ENCODE measurements around the gene PCCA. TPM values are rescaled to one million over a fixed set of nuclear protein-coding genes. Genes with fewer than 3 reads are reported as not detected.
A peak's percentile ranks its signal among the peaks of the same experiment; 100 is the strongest.

Gene PCCA
- polyA plus RNA-seq, 1 of the 3 experiments (the other 2 are of a cell fraction) = 7.3 TPM

DNA sequence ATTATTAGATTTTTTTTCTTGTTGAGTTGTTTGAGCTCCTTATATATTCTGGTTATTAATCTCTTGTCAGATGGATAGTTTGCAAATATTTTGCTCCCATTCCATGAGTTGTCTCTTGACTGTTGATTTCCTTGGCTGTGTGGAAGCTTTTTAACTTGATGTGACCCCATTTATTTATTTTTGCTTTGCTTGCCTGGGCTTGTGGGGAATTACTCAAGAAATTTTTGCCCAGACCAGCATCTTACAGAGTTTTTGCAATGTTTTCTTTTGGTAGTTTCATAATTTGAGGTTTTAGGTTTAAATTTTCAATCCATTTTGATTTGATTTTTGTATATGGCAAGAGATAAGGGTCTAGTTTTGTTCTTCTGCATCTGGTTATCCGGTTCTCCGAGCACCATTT, 124.7 kb downstream of the PCCA start:
- TF ChIP-seq GABPA (IDR thresholded peaks at IDR 0.05; ENCODE audit: low read depth) = no peak
- no peak for TF ChIP-seq POLR2AphosphoS5 (IDR thresholded peaks at IDR 0.05; ENCODE audit: low read depth, low read length)
- TF ChIP-seq RCOR1 (IDR thresholded peaks at IDR 0.05; ENCODE audit: low read length) = no peak
- no peak for TF ChIP-seq RFX5 (IDR thresholded peaks at IDR 0.05; ENCODE audit: low read length)
- no peak for TF ChIP-seq JUND (IDR thresholded peaks at IDR 0.05)
- no peak for TF ChIP-seq PBX3 (IDR thresholded peaks at IDR 0.05)
- TF ChIP-seq TEAD4 (IDR thresholded peaks at IDR 0.05; ENCODE audit: borderline replicate concordance, insufficient read depth) = no peak
- TF ChIP-seq SIN3A (IDR thresholded peaks at IDR 0.05; ENCODE audit: borderline replicate concordance, low read depth, low read length) = no peak
- H3K79me2 ChIP-seq (ENCODE audit: insufficient read depth) = 0 out of 2 replicates have a peak, but pooled peaks cover 6% of the 10 kb centered on the region
- H3K36me3 ChIP-seq (replicated peaks in 1 of 2; ENCODE audit: control insufficient read depth in 1 of 2, insufficient read depth in 2 of 2, low read length in 1 of 2) = no peaks in the 10 kb centered on the region
- no peak overlapping the region for H2AFZ ChIP-seq (ENCODE audit: low read depth)
- H3K27me3 ChIP-seq (ENCODE audit: insufficient read depth) = no peaks in the 10 kb centered on the region
- H3F3A ChIP-seq (replicated peaks; ENCODE audit: insufficient read depth) = peaks cover 48% of the 10 kb centered on the region
- peaks cover 0 to 21% of the 10 kb centered on the region in 2 experiments; a peak in 2 of 4 replicates for H3K4me1 ChIP-seq (ENCODE audit: control insufficient read depth in 1 of 2, insufficient read depth in 2 of 2, low read depth in 1 of 2, low read length in 1 of 2)
- H4K20me1 ChIP-seq (ENCODE audit: insufficient read depth) = no peaks in the 10 kb centered on the region
- no peak for DNase-seq
- no peak overlapping the region for H3K4me3 ChIP-seq (ENCODE audit: low read depth in 2 of 2, low read length in 1 of 2)
- H3K9me2 ChIP-seq = no peaks in the 10 kb centered on the region
- no peak overlapping the region for H3K9ac ChIP-seq
- CTCF ChIA-PET = no interaction called here
- H3K9me3 ChIP-seq = no peaks in the 10 kb centered on the region
- POLR2A ChIA-PET = interaction anchor here (0.7 kb wide), 1 partner anchor 528 kb away, joined by 3 read pairs; no protein-coding TSS in a partner anchor
- no peak overlapping the region for H3K27ac ChIP-seq (ENCODE audit: low read depth in 2 of 2, low read length in 1 of 2)
- H3K4me2 ChIP-seq = no peak overlapping the region
- 97% methylated on average over 2 of the region's 2 CpGs for WGBS (ENCODE audit: low lambda C conversion rate)

DNA sequence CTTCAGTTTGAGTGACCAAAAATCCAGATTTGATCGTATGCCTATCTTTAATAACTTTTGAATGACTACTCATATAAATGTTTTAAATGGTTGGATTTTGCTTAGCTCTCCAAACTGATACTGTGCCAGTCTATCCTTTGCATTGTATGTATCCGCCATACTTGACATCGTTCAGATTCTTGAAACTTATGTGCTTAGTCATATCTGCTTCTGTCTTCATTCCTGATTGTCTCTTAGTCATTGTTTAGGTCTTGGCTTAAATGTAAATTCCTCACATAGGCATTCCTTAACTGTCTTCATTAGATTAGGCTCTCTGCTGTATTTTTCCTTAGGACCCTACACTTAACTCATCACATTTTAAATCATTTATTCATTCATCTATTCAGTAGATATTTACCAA, 126.0 kb downstream of the PCCA start:
- peaks cover 40% of the 10 kb centered on the region for H3F3A ChIP-seq (replicated peaks; ENCODE audit: insufficient read depth)
- H3K4me1 ChIP-seq (ENCODE audit: control insufficient read depth in 1 of 2, insufficient read depth in 2 of 2, low read depth in 1 of 2, low read length in 1 of 2) = peaks cover 0 to 20% of the 10 kb centered on the region in 2 experiments; a peak in 2 of 4 replicates
- peak overlapping the region in 1 of 2 experiments; percentile 40; a peak in 2 of 4 replicates for H3K27ac ChIP-seq (ENCODE audit: low read depth in 2 of 2, low read length in 1 of 2)
- ChIA-PET POLR2A (no interaction called here), CTCF (no interaction called here)
- H3K9ac ChIP-seq = no peak overlapping the region
- no peaks in the 10 kb centered on the region for H4K20me1 ChIP-seq (ENCODE audit: insufficient read depth)
- H3K4me3 ChIP-seq (ENCODE audit: low read depth in 2 of 2, low read length in 1 of 2) = no peak overlapping the region
- H3K27me3 ChIP-seq (ENCODE audit: insufficient read depth) = no peaks in the 10 kb centered on the region
- H3K9me3 ChIP-seq = no peaks in the 10 kb centered on the region
- H3K4me2 ChIP-seq = no peak overlapping the region
- no peak for DNase-seq
- H3K36me3 ChIP-seq (replicated peaks in 1 of 2; ENCODE audit: control insufficient read depth in 1 of 2, insufficient read depth in 2 of 2, low read length in 1 of 2) = no peaks in the 10 kb centered on the region
- H3K79me2 ChIP-seq (ENCODE audit: insufficient read depth) = 0 out of 2 replicates have a peak, but pooled peaks cover 6% of the 10 kb centered on the region
- 26% methylated on average over 3 of the region's 3 CpGs for WGBS (ENCODE audit: low lambda C conversion rate)
- no peaks in the 10 kb centered on the region for H3K9me2 ChIP-seq
- no peak overlapping the region for H2AFZ ChIP-seq (ENCODE audit: low read depth)
- no peak for TF ChIP-seq EZH2phosphoT487 (IDR thresholded peaks at IDR 0.05; ENCODE audit: borderline replicate concordance, low read depth)
- TF ChIP-seq YY1 (IDR thresholded peaks at IDR 0.05; ENCODE audit: low read depth) = peak; percentile 71; the same call in 1 of the 2 replicates
- no peak for TF ChIP-seq MEF2A (IDR thresholded peaks at IDR 0.05; ENCODE audit: borderline replicate concordance, low read depth)
- TF ChIP-seq FOXM1 (IDR thresholded peaks at IDR 0.05; ENCODE audit: low read depth) = no peak
- TF ChIP-seq, protein P1, sequence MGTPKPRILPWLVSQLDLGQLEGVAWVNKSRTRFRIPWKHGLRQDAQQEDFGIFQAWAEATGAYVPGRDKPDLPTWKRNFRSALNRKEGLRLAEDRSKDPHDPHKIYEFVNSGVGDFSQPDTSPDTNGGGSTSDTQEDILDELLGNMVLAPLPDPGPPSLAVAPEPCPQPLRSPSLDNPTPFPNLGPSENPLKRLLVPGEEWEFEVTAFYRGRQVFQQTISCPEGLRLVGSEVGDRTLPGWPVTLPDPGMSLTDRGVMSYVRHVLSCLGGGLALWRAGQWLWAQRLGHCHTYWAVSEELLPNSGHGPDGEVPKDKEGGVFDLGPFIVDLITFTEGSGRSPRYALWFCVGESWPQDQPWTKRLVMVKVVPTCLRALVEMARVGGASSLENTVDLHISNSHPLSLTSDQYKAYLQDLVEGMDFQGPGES (IDR thresholded peaks at IDR 0.05; ENCODE audit: low read depth, low read length) = no peak
- TF ChIP-seq, protein P2, sequence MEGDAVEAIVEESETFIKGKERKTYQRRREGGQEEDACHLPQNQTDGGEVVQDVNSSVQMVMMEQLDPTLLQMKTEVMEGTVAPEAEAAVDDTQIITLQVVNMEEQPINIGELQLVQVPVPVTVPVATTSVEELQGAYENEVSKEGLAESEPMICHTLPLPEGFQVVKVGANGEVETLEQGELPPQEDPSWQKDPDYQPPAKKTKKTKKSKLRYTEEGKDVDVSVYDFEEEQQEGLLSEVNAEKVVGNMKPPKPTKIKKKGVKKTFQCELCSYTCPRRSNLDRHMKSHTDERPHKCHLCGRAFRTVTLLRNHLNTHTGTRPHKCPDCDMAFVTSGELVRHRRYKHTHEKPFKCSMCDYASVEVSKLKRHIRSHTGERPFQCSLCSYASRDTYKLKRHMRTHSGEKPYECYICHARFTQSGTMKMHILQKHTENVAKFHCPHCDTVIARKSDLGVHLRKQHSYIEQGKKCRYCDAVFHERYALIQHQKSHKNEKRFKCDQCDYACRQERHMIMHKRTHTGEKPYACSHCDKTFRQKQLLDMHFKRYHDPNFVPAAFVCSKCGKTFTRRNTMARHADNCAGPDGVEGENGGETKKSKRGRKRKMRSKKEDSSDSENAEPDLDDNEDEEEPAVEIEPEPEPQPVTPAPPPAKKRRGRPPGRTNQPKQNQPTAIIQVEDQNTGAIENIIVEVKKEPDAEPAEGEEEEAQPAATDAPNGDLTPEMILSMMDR (IDR thresholded peaks at IDR 0.05) = no peak
- no peak for TF ChIP-seq SMC3 (IDR thresholded peaks at IDR 0.05; ENCODE audit: low read depth, low read length)
- TF ChIP-seq TAF1 (IDR thresholded peaks at IDR 0.05; ENCODE audit: borderline replicate concordance, low read depth, low read length) = no peak
- TF ChIP-seq RXRA (IDR thresholded peaks at IDR 0.05; ENCODE audit: borderline replicate concordance, low read depth) = no peak
- no peak for TF ChIP-seq MXI1 (IDR thresholded peaks at IDR 0.05; ENCODE audit: low read depth, low read length)
- TF ChIP-seq NRF1 (IDR thresholded peaks at IDR 0.05; ENCODE audit: low read depth, low read length) = no peak
- no peak for TF ChIP-seq GABPA (IDR thresholded peaks at IDR 0.05; ENCODE audit: low read depth)
- TF ChIP-seq RAD21 (IDR thresholded peaks at IDR 0.05; ENCODE audit: low read length) = no peak
- TF ChIP-seq SIN3A (IDR thresholded peaks at IDR 0.05; ENCODE audit: borderline replicate concordance, low read depth, low read length) = no peak
- TF ChIP-seq REST (IDR thresholded peaks at IDR 0.05; ENCODE audit: low read depth, low read length) = no peak
- peak; percentile 27; the same call in 1 of the 2 replicates for TF ChIP-seq POLR2AphosphoS5 (IDR thresholded peaks at IDR 0.05; ENCODE audit: low read depth, low read length)
- TF ChIP-seq RCOR1 (IDR thresholded peaks at IDR 0.05; ENCODE audit: low read length) = no peak
